HG02938 (cell line): ENCODE measurements around the gene EVL.

ENCODE experiments used
- ATAC-seq: cut with Tn5 transposase; IDR thresholded peaks from one replicate; pipeline ENCODE4 v1.9.1; 2021; ENCODE audit warnings: mild to moderate bottlenecking, moderate library complexity; ENCODE audit not compliant: unreplicated experiment

The EVL gene

GRCh38 chr14:100192250-100192671 lies 127.0 kb downstream of the EVL start:
- no peak for ATAC-seq

GRCh38 chr14:100192672-100193416 lies 127.6 kb downstream of the EVL start:
- peak; percentile 98 for ATAC-seq
